ENCODE results near the gene FAM107B. TPM values are rescaled to one million over a fixed set of nuclear protein-coding genes. Genes with fewer than 3 reads are reported as not detected.
A peak's percentile ranks its signal among the peaks of the same experiment; 100 is the strongest.

The FAM107B gene
- total RNA-seq, 4 donors from 2014 or later = 24.1 to 69.7 (median 43.2) TPM

- Histone ChIP-seq H3K27me3 (no peaks in the 10 kb centered on the region), H3K36me3 (no peaks in the 10 kb centered on the region), H3K9me3 (no peaks in the 10 kb centered on the region), H3K27ac (peak overlapping the region; percentile 3 to 6), H3K4me3 (no peak overlapping the region), H3K4me1 (no peaks in the 10 kb centered on the region)
- intact Hi-C loops (cut with DNase I; ENCODE audit: low total_unique reads) = no loop called here
- no peak for DNase-seq
- TF ChIP-seq POLR2A (IDR thresholded peaks at IDR 0.05) = no peak
- TF ChIP-seq, protein P1, sequence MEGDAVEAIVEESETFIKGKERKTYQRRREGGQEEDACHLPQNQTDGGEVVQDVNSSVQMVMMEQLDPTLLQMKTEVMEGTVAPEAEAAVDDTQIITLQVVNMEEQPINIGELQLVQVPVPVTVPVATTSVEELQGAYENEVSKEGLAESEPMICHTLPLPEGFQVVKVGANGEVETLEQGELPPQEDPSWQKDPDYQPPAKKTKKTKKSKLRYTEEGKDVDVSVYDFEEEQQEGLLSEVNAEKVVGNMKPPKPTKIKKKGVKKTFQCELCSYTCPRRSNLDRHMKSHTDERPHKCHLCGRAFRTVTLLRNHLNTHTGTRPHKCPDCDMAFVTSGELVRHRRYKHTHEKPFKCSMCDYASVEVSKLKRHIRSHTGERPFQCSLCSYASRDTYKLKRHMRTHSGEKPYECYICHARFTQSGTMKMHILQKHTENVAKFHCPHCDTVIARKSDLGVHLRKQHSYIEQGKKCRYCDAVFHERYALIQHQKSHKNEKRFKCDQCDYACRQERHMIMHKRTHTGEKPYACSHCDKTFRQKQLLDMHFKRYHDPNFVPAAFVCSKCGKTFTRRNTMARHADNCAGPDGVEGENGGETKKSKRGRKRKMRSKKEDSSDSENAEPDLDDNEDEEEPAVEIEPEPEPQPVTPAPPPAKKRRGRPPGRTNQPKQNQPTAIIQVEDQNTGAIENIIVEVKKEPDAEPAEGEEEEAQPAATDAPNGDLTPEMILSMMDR (IDR thresholded peaks at IDR 0.05) = no peak
Observed at GRCh38 chr10:14588084-14588937, 186.4 kb downstream of the FAM107B start.

DNA sequence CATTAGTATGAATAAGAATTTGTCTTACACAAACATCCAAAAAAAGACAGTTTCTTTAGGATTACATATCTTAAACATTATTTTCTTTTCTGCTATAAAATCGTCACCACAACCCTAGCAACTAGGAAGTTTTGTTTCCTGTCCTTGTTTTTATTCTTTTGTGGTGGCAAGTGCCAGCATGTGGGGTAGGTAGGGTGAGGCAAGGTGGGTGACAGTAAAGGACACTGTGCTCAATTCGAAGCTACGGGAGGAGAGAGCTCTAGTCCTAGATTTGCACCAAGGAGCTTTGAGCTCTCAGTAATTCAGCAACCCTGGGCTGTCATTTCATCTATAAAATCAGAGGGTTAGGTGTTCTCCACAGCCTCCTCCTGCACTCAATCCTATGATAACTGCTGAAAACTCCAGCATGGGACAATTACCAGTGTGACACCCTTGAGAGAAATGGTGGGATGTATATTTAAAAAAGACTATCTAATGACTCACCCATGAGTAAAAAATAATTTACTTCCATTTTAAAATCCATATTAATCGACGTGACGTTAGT, 187.1 kb downstream of the FAM107B start:
- intact Hi-C loops (cut with DNase I; ENCODE audit: low total_unique reads) = no loop called here
- TF ChIP-seq POLR2A (IDR thresholded peaks at IDR 0.05) = no peak
- TF ChIP-seq, protein P1 (IDR thresholded peaks at IDR 0.05) = no peak
- Histone ChIP-seq H3K4me1 (no peaks in the 10 kb centered on the region), H3K27me3 (no peaks in the 10 kb centered on the region), H3K36me3 (no peaks in the 10 kb centered on the region), H3K4me3 (no peak overlapping the region), H3K9me3 (no peaks in the 10 kb centered on the region), H3K27ac (peak overlapping the region in 1 of 2 donors; percentile 3)
- no peak for DNase-seq

- intact Hi-C loops (cut with DNase I; ENCODE audit: low total_unique reads) = no loop called here
- Histone ChIP-seq H3K4me3 (no peak overlapping the region), H3K9me3 (no peaks in the 10 kb centered on the region), H3K36me3 (no peaks in the 10 kb centered on the region), H3K4me1 (no peaks in the 10 kb centered on the region), H3K27me3 (no peaks in the 10 kb centered on the region), H3K27ac (no peak overlapping the region)
- TF ChIP-seq, protein P1 (IDR thresholded peaks at IDR 0.05) = no peak
- TF ChIP-seq POLR2A (IDR thresholded peaks at IDR 0.05) = no peak
- DNase-seq = no peak
Observed at GRCh38 chr10:14586901-14587300, 187.8 kb downstream of the FAM107B start.

DNA sequence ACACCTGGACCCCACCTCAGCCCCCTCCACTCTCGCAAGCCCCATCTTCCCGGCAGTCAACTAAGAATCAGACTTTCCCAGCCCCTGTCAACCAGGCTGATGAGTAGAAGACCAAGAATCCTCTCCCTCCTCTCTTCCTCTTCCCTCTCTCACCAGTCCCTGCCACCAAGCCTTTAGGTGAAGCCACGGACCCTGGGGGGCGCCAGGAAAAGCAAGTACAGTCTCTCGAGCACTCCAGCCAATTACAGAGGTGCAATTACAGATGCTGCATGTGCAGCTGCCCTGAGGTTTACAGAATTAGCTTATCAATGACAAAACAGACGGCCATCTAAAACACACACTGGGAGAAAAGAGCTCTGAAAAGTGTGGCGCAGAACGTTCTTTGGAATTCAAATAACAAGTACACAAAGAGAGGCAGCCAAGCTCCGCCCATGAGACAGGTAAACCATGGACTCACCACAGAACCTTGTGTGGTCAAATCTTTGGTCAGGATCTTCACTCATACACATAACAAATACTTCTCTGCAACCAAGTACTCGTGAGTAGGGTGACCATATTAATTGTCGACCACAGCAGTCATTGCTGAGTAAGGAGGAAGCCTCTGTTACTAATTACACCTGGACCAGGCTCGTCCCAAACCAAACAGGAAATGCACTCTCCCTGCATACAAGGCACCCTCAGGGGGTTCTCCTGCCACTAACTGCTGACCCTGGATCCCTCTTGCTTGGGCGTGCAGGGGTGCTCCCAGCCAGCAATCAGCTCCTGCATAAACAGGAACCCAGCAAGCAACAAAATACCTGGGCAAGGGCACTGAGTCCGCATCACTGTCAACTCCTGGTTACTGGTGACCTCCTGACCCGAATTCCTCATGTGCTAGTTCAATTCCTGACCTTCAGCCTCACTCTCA, 189.2 kb downstream of the FAM107B start:
- DNase-seq = no peak
- H3K27ac ChIP-seq = no peak overlapping the region
- no peaks in the 10 kb centered on the region for H3K27me3 ChIP-seq
- H3K4me1 ChIP-seq = no peaks in the 10 kb centered on the region
- no peaks in the 10 kb centered on the region for H3K9me3 ChIP-seq
- H3K4me3 ChIP-seq = no peak overlapping the region
- intact Hi-C loops (cut with DNase I; ENCODE audit: low total_unique reads) = no loop called here
- TF ChIP-seq POLR2A (IDR thresholded peaks at IDR 0.05) = no peak
- TF ChIP-seq, protein P1 (IDR thresholded peaks at IDR 0.05) = no peak
- no peaks in the 10 kb centered on the region for H3K36me3 ChIP-seq

Data from uterus (tissue), 4 donors.